Measurements from ENCODE around the gene SP4.
"Not testable (repeated sequence)": the region's sequence is repeated elsewhere in the genome, so short reads cannot be mapped to it uniquely, and the experiment has no call there.

Gene SP4

GRCh38 chr7:21526007-21526406, 98.1 kb downstream of the SP4 start:
- no peak for DNase-seq (ENCODE audit: low read depth)

- DNase-seq (ENCODE audit: low read depth): no peak
Measured at GRCh38 chr7:21526448-21526847, 98.6 kb downstream of the SP4 start.

- DNase-seq (ENCODE audit: low read depth): not testable (repeated sequence)
Measured at GRCh38 chr7:21532485-21532884, 104.6 kb downstream of the SP4 start.

GRCh38 chr7:21533646-21534045, 105.8 kb downstream of the SP4 start:
- not testable (repeated sequence) for DNase-seq (ENCODE audit: low read depth)

- DNase-seq (ENCODE audit: low read depth): not testable (repeated sequence)
Measured at GRCh38 chr7:21536445-21537118, 108.7 kb downstream of the SP4 start.

GRCh38 chr7:21538936-21539495, 111.1 kb downstream of the SP4 start:
- no peak for DNase-seq (ENCODE audit: low read depth)

GRCh38 chr7:21542891-21543527, 115.1 kb downstream of the SP4 start, which contains the start of gene DNAH11:
Gene DNAH11, plus strand, starts transcription at chr7:21543039. Its CDS starts 207 bp downstream, at chr7:21543246.
- no peak for DNase-seq (ENCODE audit: low read depth)

GRCh38 chr7:21543528-21544302, 115.8 kb downstream of the SP4 start:
- no peak for DNase-seq (ENCODE audit: low read depth)

GRCh38 chr7:21544303-21544656, 116.4 kb downstream of the SP4 start:
- no peak for DNase-seq (ENCODE audit: low read depth)

GRCh38 chr7:21544715-21545114, 116.8 kb downstream of the SP4 start:
- DNase-seq (ENCODE audit: low read depth): no peak

- no peak for DNase-seq (ENCODE audit: low read depth)
Measured at GRCh38 chr7:21547501-21547900, 119.6 kb downstream of the SP4 start.

GRCh38 chr7:21548491-21548890, 120.6 kb downstream of the SP4 start:
- DNase-seq (ENCODE audit: low read depth): no peak

GRCh38 chr7:21550076-21550475, 122.2 kb downstream of the SP4 start:
- DNase-seq (ENCODE audit: low read depth): no peak

- DNase-seq (ENCODE audit: low read depth): no peak
Measured at GRCh38 chr7:21550821-21551531, 123.1 kb downstream of the SP4 start.

GRCh38 chr7:21562385-21562784, 134.5 kb downstream of the SP4 start:
- no peak for DNase-seq (ENCODE audit: low read depth)
